HAP-1 (cell line): ENCODE data around the gene PEAK3.

Experiments used
- DNase-seq, 2 experiments: peaks; one replicate each; pipeline ENCODE4 v3.0.0-alpha.2; 2016 to 2020; ENCODE audit warnings: low spot score in 2 of 2
- H3K27me3 ChIP-seq: fragments of 250-450 bp; sonication (Bioruptor Pico); 2 replicates; pipeline ENCODE4 v1.5.1; 2020; ENCODE audit warnings: low read depth, mild to moderate bottlenecking, moderate library complexity
- H3K36me3 ChIP-seq: fragments of 250-450 bp; sonication (Bioruptor Pico); replicated peaks from 2 replicates; pipeline ENCODE4 v1.5.1; 2020; ENCODE audit warnings: mild to moderate bottlenecking
- H3K4me1 ChIP-seq: fragments of 250-450 bp; sonication (Bioruptor Pico); 2 replicates; pipeline ENCODE4 v1.5.1; 2020; ENCODE audit warnings: mild to moderate bottlenecking
- H3K4me3 ChIP-seq: fragments of 250-450 bp; sonication (Bioruptor Pico); 2 replicates; pipeline ENCODE4 v1.5.1; 2020; ENCODE audit warnings: mild to moderate bottlenecking, moderate library complexity
- H3K9me3 ChIP-seq: fragments of 250-450 bp; sonication (Bioruptor Pico); 2 replicates; pipeline ENCODE4 v1.5.1; 2020; ENCODE audit warnings: mild to moderate bottlenecking, moderate library complexity
- in situ Hi-C: fragments of 300-500 bp; cut with MboI; formaldehyde crosslinking; loops from 3 replicates; pipeline ENCODE4 v1.14.3; 2020; ENCODE audit warnings: low sequenced_read_pairs, inconsistent platforms, mixed read lengths

PEAK3 gene, protein sequence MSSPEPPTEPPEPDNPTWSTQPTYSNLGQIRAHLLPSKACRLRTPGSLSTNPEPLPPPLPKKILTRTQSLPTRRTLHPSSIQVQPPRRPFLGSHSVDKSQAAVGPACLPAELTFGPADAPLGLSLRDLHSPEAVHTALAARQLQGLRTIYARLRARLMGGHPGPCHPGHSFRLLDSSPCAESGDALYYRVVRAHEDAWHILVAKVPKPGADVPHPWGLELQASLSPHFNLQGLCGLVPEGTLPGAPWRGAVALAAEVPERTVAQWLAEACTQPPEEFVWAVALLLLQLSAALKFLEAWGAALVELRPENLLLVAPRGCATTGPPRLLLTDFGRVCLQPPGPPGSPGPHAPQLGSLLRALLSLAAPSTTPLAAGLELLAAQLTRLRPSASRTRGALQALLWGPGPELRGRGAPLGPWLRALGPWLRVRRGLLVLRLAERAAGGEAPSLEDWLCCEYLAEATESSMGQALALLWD

DNA sequence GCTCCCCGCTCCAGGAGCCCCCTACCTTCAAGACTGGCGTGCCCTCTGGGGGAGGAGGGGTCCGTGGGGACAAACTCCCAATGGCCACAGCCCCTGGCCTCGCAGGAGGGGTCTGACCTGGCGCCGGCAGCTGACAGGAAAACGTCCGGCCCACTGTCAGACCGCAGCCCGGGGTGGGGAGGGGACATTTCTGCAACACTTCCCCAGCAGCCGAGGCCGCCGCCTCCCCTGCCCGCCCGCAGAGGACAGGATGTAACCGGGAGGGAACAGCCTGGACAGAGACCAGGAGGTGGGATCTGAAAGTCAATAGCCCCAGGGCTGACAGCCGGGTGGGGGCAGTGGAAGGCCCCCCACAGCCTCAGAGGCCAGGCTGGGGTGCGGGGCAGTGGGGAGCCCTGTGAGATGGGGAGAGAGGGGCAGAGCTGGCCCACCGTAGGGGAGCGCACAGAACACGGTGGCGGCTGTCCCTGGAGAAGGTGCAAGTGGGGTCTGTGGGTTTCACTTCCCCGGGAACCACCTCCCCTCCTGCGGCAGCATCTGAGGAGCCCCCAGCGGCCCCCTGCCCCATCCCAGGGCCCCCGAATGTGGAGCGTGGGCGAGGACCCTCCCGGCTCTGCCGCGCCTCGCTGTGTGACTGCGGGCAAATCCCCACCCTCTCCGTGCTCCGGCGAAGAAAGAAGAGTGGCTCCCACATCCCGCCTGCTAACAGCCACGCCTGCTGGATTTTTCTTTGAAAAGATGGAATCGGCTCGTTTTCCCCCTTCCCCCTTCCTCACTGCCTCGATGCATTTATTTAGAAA, at the start of gene PEAK3:
Gene PEAK3 (minus strand): TSS at position 114 of the 800 bp plus-strand sequence. CDS start 1,244 bp downstream, outside the sequence.
- Histone ChIP-seq H3K4me3 (no peak within 1 kb of the TSS), H3K27me3 (no peaks in the 10 kb centered on the region; the same call in 1 of the 2 replicates), H3K36me3 (no peaks in the 10 kb centered on the region), H3K4me1 (no peaks in the 10 kb centered on the region), H3K9me3 (no peaks in the 10 kb centered on the region)
- in situ Hi-C loops: no loop called here
- DNase-seq: peak in 1 of 2 experiments; percentile 47

GRCh38 chr19:2330632-2331284, 48.8 kb upstream of the PEAK3 start:
- H3K4me1 ChIP-seq: peaks cover 11% of the 10 kb centered on the region
- H3K4me3 ChIP-seq: no peak overlapping the region
- in situ Hi-C loops: no loop called here
- no peak for DNase-seq
- no peaks in the 10 kb centered on the region for H3K27me3 ChIP-seq
- peaks cover 14% of the 10 kb centered on the region for H3K36me3 ChIP-seq
- no peaks in the 10 kb centered on the region for H3K9me3 ChIP-seq

GRCh38 chr19:2330255-2330631, 48.3 kb upstream of the PEAK3 start:
- no peak overlapping the region for H3K4me3 ChIP-seq
- H3K27me3 ChIP-seq: no peaks in the 10 kb centered on the region
- peaks cover 18% of the 10 kb centered on the region for H3K36me3 ChIP-seq
- no peak for DNase-seq
- no peaks in the 10 kb centered on the region for H3K9me3 ChIP-seq
- H3K4me1 ChIP-seq: peaks cover 11% of the 10 kb centered on the region
- in situ Hi-C loops: no loop called here

- H3K4me3 ChIP-seq: peak overlapping the region; percentile 80
- DNase-seq: no peak
- in situ Hi-C loops: no loop called here
- no peaks in the 10 kb centered on the region for H3K9me3 ChIP-seq
- H3K4me1 ChIP-seq: peaks cover 11% of the 10 kb centered on the region
- H3K27me3 ChIP-seq: no peaks in the 10 kb centered on the region
- peaks cover 21% of the 10 kb centered on the region for H3K36me3 ChIP-seq
These were observed 47.5 kb upstream of the PEAK3 start for GRCh38 chr19:2329501-2329916.

GRCh38 chr19:2329149-2329478, 47.1 kb upstream of the PEAK3 start:
- H3K9me3 ChIP-seq: no peaks in the 10 kb centered on the region
- in situ Hi-C loops: no loop called here

DNA sequence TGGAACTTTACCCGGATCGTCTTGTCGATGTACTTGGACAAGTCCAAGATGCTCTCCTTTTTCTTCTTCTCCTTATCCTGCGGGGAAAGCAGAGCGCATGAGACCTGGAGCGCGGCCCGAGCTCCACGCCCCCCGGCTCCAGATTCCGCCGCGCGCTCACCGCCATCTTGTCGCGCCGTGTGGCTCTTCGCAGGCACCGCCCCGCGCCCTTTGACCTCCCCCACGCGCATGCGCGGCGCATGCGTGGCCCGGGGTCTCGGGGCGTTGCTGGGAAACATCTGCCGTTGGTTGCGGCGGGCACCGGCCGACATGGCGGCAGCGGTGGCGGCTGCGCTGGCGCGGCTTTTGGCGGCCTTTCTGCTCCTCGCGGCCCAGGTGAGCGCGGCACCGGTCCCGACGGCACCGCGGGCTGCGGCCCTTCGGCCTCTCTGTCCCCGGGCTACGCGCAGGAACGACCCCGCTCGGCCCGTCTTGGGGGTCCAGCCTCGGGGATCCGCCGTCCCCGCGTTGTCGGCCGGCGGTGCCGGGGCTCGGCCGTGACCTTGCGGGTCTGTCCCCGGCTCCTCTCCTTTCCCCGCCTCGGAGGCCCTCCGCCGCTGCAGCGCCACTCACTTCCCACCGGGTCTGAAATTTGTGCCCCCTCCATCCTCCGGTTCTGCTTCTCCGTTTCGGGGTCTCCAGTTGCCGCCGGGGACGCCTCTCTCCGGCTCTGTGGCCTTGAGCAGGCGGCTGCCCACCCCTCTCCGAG, 46.6 kb upstream of the PEAK3 start, which contains the start of the genes LSM7 and SPPL2B:
Gene LSM7 (minus strand): TSS at position 186 of the 748 bp plus-strand sequence. CDS start 20 bp downstream, at position 166.
Gene SPPL2B (plus strand): TSS at position 284 of the 748 bp plus-strand sequence. CDS start 26 bp downstream, at position 310.
- Histone ChIP-seq H3K9me3 (no peaks in the 10 kb centered on the region), H3K4me1 (peaks cover 11% of the 10 kb centered on the region), H3K36me3 (peaks cover 26% of the 10 kb centered on the region), H3K27me3 (no peaks in the 10 kb centered on the region), H3K4me3 (peak within 1 kb of the TSS; percentile 80)
- in situ Hi-C loops: no loop called here
- peak; percentile 78 to 92 for DNase-seq

More at GRCh38 chr19:2329149-2329478, 47.1 kb upstream of the PEAK3 start:
- Histone ChIP-seq H3K4me1 (peaks cover 11% of the 10 kb centered on the region), H3K4me3 (peak overlapping the region; percentile 80), H3K27me3 (no peaks in the 10 kb centered on the region), H3K36me3 (peaks cover 25% of the 10 kb centered on the region)
- DNase-seq: no peak

GRCh38 chr19:2327773-2328400, 45.9 kb upstream of the PEAK3 start:
- Histone ChIP-seq H3K4me1 (peaks cover 11% of the 10 kb centered on the region), H3K4me3 (peak overlapping the region; percentile 80), H3K36me3 (peaks cover 32% of the 10 kb centered on the region), H3K27me3 (no peaks in the 10 kb centered on the region), H3K9me3 (no peaks in the 10 kb centered on the region)
- DNase-seq: peak; percentile 76 to 80
- in situ Hi-C loops: no loop called here

DNA sequence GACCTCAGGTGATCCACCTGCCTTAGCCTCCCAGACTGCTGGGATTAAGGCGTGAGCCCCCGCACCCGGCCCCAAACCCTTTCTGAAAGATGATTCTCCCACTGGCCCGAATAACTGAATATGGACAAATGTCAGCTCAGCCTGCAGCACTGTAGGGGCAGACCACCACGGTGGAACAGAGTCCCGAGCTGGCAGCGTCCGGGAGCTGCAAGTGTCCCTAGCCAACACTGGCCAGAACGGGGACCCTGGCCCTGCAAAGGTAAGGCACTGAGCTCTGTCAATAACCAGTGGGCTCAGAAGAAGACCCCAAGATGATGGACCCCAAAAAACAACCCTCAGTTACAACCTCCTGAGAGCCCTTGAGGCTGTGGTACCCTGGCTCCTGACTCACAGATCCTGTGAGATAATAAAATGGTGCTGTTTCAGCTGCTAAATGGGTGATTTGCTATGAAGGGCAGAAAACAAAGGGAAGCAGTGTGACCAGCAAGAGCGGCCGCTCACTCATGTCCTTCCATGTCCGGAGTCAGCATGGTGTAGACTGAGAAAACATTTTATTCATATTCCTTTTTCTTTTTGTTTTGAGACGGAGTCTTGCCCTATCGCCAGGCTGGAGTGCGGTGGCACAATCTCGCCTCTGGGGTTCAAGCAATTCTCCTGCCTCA, 44.9 kb upstream of the PEAK3 start:
- Histone ChIP-seq H3K27me3 (no peaks in the 10 kb centered on the region), H3K4me1 (peaks cover 11% of the 10 kb centered on the region), H3K9me3 (no peaks in the 10 kb centered on the region), H3K4me3 (peak overlapping the region; percentile 80), H3K36me3 (peaks cover 38% of the 10 kb centered on the region)
- in situ Hi-C loops: no loop called here
- no peak for DNase-seq

- in situ Hi-C loops: no loop called here
- DNase-seq: no peak
- no peak overlapping the region for H3K4me3 ChIP-seq
- H3K9me3 ChIP-seq: no peaks in the 10 kb centered on the region
- no peaks in the 10 kb centered on the region for H3K27me3 ChIP-seq
- H3K36me3 ChIP-seq: peaks cover 43% of the 10 kb centered on the region
- peaks cover 8% of the 10 kb centered on the region for H3K4me1 ChIP-seq
These were observed 43.5 kb upstream of the PEAK3 start for GRCh38 chr19:2325281-2326046.

DNA sequence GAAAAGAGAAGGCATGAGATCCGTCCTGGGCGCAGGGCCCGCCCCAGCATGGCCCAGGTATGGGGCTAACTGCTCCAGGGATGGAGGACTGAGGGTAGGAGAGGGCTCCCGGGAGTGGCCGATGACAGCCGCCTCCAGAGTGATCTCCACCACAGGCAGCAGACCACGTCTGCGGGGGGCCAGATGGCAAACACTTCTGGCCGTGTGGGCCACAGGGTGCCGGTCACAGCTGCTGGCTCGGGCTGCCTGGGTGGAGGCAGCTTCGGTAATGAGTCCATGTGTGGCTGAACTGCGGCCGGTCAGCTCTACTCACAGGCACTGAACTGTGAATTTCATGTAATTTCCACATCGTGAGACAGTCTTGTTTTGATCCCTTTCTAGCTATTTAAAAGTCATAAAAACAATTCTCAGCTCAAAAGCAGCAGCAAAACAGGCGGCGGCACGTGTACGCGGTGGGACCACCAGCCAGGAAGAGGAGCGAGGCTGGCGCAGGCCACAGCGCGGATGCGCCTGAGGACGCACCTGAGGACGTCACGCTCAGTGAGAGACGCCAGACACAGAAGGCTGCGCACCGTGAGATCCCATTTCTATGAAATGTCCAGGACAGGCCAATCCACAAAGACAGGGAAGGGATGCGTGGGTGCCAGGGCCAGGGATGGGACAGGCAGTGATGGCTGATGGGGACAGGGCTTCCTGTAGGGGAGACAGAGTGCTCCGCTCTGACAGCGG, 42.4 kb upstream of the PEAK3 start:
- Histone ChIP-seq H3K27me3 (no peaks in the 10 kb centered on the region), H3K9me3 (no peaks in the 10 kb centered on the region), H3K4me1 (peaks cover 3% of the 10 kb centered on the region; the same call in 1 of the 2 replicates), H3K36me3 (peaks cover 43% of the 10 kb centered on the region), H3K4me3 (no peak overlapping the region)
- DNase-seq: no peak
- in situ Hi-C loops: no loop called here

DNA sequence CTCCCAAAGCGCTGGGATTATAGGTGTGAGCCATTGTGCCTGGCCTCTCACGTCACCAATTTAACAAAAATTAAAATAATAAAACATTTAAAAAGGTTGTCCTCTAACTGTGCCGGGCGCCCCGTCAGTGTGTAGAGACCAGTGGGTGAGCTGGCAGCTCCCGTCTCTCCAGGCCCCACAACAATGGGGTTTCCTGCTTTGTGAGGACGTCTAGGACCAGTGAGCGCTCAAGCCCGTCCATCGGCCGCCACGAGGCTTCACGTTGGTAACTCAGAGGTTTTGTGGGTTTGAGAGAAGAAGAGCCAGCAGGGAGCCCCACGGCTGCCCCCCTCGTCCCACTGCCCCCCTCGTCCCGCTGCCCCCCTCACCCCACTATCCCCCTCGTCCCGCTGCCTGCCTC, 41.7 kb upstream of the PEAK3 start:
- Histone ChIP-seq H3K9me3 (no peaks in the 10 kb centered on the region), H3K4me1 (peaks cover 3% of the 10 kb centered on the region; the same call in 1 of the 2 replicates), H3K36me3 (peaks cover 41% of the 10 kb centered on the region), H3K27me3 (no peaks in the 10 kb centered on the region), H3K4me3 (no peak overlapping the region)
- in situ Hi-C loops: no loop called here
- no peak for DNase-seq
